Gastroesophageal sphincter (tissue), 4 donors: Measurements from ENCODE around the gene FZD10. TPM values are rescaled to one million over a fixed set of nuclear protein-coding genes. Genes with fewer than 3 reads are reported as not detected.

Experiments used
- ATAC-seq: fragments of 150-250 bp; one replicate; pipeline ENCODE4 v1.9.1; 2016; ENCODE audit warnings: mild to moderate bottlenecking, moderate library complexity
- H3K27ac ChIP-seq, 4 donors: fragments of 200-600 bp; sonication (generic) in 3 of 4; 1 replicate in 3 of 4; 2 replicates in 1 of 4; pipeline ENCODE4 v1.5.1; 2016 to 2019
- H3K27me3 ChIP-seq: fragments of 200-600 bp; sonication (generic); one replicate; pipeline ENCODE4 v1.5.1; 2019
- H3K36me3 ChIP-seq, 2 donors: fragments of 200-600 bp; sonication (generic); one replicate each; pipeline ENCODE4 v1.5.1; 2019; ENCODE audit warnings: control low read depth in 1 of 2
- H3K4me1 ChIP-seq, 3 donors: fragments of 200-600 bp; sonication (generic); 1 replicate in 2 of 3; 2 replicates in 1 of 3; pipeline ENCODE4 v1.5.1; 2016 to 2019; ENCODE audit warnings: control low read depth in 2 of 3
- H3K4me3 ChIP-seq, 2 donors: fragments of 200-600 bp; sonication (generic); one replicate each; pipeline ENCODE4 v1.5.1; 2019; ENCODE audit warnings: mild to moderate bottlenecking in 1 of 2, moderate library complexity in 1 of 2
- H3K9me3 ChIP-seq, 3 donors: fragments of 200-600 bp; sonication (generic); one replicate each; pipeline ENCODE4 v1.5.1; 2017 to 2019; ENCODE audit warnings: control low read depth in 2 of 3
- CTCF ChIP-seq, 4 experiments: fragments of 200-600 bp in 2 of 4; fragments of 450-650 bp in 2 of 4; sonication (generic) in 1 of 4; IDR thresholded peaks; one replicate each; pipeline ENCODE4 v1.5.1; 2017 to 2019; ENCODE audit warnings: antibody characterized with exemption in 4 of 4, mild to moderate bottlenecking in 2 of 4, moderate library complexity in 2 of 4
- EP300 ChIP-seq: sonication (generic); formaldehyde crosslinking; IDR thresholded peaks from one replicate; pipeline ENCODE4 v1.6.1; 2017; ENCODE audit warnings: antibody characterized with exemption, mild to moderate bottlenecking
- POLR2A ChIP-seq, 2 donors: fragments of 450-650 bp; IDR thresholded peaks; one replicate each; pipeline ENCODE4 v1.6.1; 2017; ENCODE audit warnings: antibody characterized with exemption in 2 of 2, mild to moderate bottlenecking in 2 of 2, moderate library complexity in 1 of 2
- POLR2AphosphoS5 ChIP-seq: sonication (generic); formaldehyde crosslinking; IDR thresholded peaks from one replicate; pipeline ENCODE4 v1.6.1; 2017; ENCODE audit warnings: antibody characterized with exemption
- WGBS, 2 donors: methylation state at CpG; one replicate each; pipeline ENCODE4 v1.1.5; 2018; ENCODE audit warnings: low coverage in 1 of 2; 5-methylcytosine and 5-hydroxymethylcytosine counted together
- total RNA-seq, 4 donors: library from RNA; depleted of rRNA; stranded (reverse); fragments of >200 nt; gene quantifications; one replicate each; pipeline ENCODE4 v1.1.0, GENCODE V29; 2016

Gene FZD10
- total RNA-seq, 4 donors from 2014 or later, result 0.94 to 1.6 (median 1.1) TPM; not detected in 1

- no peaks in the 10 kb centered on the region for H3K4me1 ChIP-seq
- H3K36me3 ChIP-seq, result no peaks in the 10 kb centered on the region
- H3K27ac ChIP-seq, result no peak overlapping the region
- 52 to 66% methylated on average over 7 to 9 of the region's 11 CpGs for WGBS, 2 donors
- H3K4me3 ChIP-seq, result no peak overlapping the region
- TF ChIP-seq POLR2A (IDR thresholded peaks at IDR 0.05) (no peak), EP300 (no peak), POLR2AphosphoS5 (no peak), CTCF (IDR thresholded peaks at IDR 0.05) (no peak)
- no peak for ATAC-seq
- H3K27me3 ChIP-seq, result peaks cover 38% of the 10 kb centered on the region
- H3K9me3 ChIP-seq, result peaks cover 0 to 22% (median 0%) of the 10 kb centered on the region in 3 donors
Observed at GRCh38 chr12:130203151-130203550, 40.9 kb downstream of the FZD10 start.

- Histone ChIP-seq H3K36me3 (no peaks in the 10 kb centered on the region), H3K4me1 (no peaks in the 10 kb centered on the region), H3K27ac (no peak overlapping the region), H3K9me3 (peaks cover 0 to 27% (median 0%) of the 10 kb centered on the region in 3 donors), H3K27me3 (peaks cover 25% of the 10 kb centered on the region), H3K4me3 (no peak overlapping the region)
- WGBS, 2 donors, result 86 to 100% methylated on average over 1 to 6 of the region's 12 CpGs
- no peak for ATAC-seq
- no peak for TF ChIP-seq CTCF (IDR thresholded peaks at IDR 0.05)
Observed at GRCh38 chr12:130204541-130204953, 42.3 kb downstream of the FZD10 start.

- no peaks in the 10 kb centered on the region for H3K36me3 ChIP-seq
- ATAC-seq, result no peak
- H3K27ac ChIP-seq, result no peak overlapping the region
- H3K9me3 ChIP-seq, result peaks cover 0 to 27% (median 0%) of the 10 kb centered on the region in 3 donors
- peaks cover 16% of the 10 kb centered on the region for H3K27me3 ChIP-seq
- H3K4me1 ChIP-seq, result no peaks in the 10 kb centered on the region
- H3K4me3 ChIP-seq, result no peak overlapping the region
- WGBS, 2 donors, result 73% methylated on average over 5 of the region's 6 CpGs; no CpG with 5 or more reads in 1 of the 2 donors
- TF ChIP-seq CTCF (IDR thresholded peaks at IDR 0.05) (no peak), EP300 (no peak), POLR2A (IDR thresholded peaks at IDR 0.05) (no peak), POLR2AphosphoS5 (no peak)
Observed at GRCh38 chr12:130205495-130205894, 43.2 kb downstream of the FZD10 start.

GRCh38 chr12:130212384-130212989, 50.2 kb downstream of the FZD10 start:
- Histone ChIP-seq H3K27ac (no peak overlapping the region), H3K4me3 (no peak overlapping the region), H3K9me3 (peaks cover 0 to 10% (median 0%) of the 10 kb centered on the region in 3 donors), H3K36me3 (no peaks in the 10 kb centered on the region), H3K27me3 (peaks cover 24% of the 10 kb centered on the region), H3K4me1 (no peaks in the 10 kb centered on the region)
- no peak for ATAC-seq
- 33 to 45% methylated on average over 7 to 9 of the region's 9 CpGs for WGBS, 2 donors
- TF ChIP-seq POLR2A (IDR thresholded peaks at IDR 0.05) (no peak), POLR2AphosphoS5 (no peak), EP300 (no peak), CTCF (IDR thresholded peaks at IDR 0.05) (no peak)

- WGBS, 2 donors, result 94% methylated on average over 4 of the region's 4 CpGs; no CpG with 5 or more reads in 1 of the 2 donors
- ATAC-seq, result no peak
- TF ChIP-seq POLR2AphosphoS5 (no peak), CTCF (IDR thresholded peaks at IDR 0.05) (no peak), POLR2A (IDR thresholded peaks at IDR 0.05) (no peak), EP300 (no peak)
Observed at GRCh38 chr12:130213249-130213648, 51.0 kb downstream of the FZD10 start.

More at GRCh38 chr12:130213249-130213648, 51.0 kb downstream of the FZD10 start:
- Histone ChIP-seq H3K27me3 (peaks cover 27% of the 10 kb centered on the region), H3K4me3 (no peak overlapping the region), H3K27ac (no peak overlapping the region), H3K36me3 (no peaks in the 10 kb centered on the region), H3K9me3 (peaks cover 0 to 10% (median 0%) of the 10 kb centered on the region in 3 donors), H3K4me1 (no peaks in the 10 kb centered on the region)
